ENCODE data around the gene TMEM273. TPM values are rescaled to one million over a fixed set of nuclear protein-coding genes. Genes with fewer than 3 reads are reported as not detected.

Gene TMEM273
- total RNA-seq, 1 donor from 2014 or later, result 11.1 TPM

DNA sequence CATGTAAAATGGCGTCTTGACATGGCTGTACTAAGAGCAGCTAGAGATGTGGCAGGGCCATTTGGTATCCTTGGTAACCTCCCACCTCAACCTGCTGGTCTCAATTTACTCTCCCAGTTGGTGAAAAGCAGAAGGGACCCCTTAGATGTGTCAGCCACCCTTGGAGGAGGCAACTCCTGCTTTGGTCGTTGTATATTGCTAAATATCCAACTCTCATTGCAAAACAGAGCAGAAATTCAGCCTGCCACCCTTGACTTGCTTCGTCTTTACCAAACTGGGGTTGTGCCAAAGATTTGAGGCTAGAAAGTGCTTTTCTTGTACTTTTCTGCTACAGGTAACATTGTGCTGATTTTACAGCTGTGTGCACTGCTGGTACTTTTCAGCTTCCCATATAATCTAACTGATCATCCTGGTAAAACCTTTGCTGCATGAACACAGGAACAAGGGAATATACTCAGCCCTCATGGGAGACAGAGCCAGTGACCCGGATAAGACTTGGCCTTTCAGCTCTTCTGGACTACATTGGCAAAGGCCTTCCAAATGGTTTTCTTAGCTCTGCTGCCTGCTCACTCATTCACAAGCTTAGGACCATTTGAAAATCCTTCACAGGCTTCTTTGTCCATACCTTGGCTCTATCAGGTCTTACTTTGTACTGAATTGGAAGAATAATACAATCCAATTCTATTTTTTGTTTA lies 70.7 kb downstream of the TMEM273 start:
- intact Hi-C loops (cut with micrococcal nuclease), result no loop called here

DNA sequence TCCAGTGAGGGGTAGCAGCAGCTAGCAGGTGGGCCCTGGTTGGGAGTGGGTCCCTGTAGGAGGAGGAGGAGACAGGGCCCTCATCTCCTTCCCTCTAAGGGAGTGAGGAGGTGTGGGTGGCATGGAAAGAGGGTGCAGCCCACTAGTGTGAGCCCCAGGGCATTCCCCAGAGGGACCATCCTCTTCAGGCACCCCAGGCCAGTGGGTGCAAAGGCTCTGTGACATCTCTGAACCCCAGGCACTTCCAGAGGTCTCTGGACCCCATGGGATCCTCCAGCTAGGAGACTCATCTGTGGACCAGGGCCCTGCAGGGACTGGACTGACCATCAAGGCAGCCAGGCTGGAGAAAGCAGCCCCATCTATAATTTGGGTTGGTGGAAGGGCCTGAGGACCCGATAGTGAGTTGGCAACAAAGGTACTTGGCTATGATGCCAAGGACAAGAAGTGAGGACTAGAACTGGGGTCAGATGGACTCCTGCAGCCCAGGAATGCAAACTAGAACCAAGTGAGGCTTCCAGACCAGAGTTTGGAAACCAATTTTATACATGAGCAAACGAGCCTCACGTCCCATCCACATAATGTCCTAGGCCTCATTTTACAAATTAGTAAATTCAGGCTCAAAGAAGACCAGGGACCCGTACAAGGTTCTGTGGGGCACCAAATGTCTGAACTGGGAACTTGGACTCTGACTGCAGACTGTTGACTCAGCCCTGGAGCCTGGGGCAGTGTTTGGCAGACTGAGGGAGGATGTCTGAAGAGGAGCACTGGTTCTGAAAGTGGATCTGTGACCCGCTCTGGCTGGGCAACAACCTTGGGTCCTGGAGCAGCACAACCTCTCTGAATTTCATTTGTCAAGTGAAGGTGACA lies 71.4 kb downstream of the TMEM273 start:
- intact Hi-C loops (cut with micrococcal nuclease), result no loop called here

DNA sequence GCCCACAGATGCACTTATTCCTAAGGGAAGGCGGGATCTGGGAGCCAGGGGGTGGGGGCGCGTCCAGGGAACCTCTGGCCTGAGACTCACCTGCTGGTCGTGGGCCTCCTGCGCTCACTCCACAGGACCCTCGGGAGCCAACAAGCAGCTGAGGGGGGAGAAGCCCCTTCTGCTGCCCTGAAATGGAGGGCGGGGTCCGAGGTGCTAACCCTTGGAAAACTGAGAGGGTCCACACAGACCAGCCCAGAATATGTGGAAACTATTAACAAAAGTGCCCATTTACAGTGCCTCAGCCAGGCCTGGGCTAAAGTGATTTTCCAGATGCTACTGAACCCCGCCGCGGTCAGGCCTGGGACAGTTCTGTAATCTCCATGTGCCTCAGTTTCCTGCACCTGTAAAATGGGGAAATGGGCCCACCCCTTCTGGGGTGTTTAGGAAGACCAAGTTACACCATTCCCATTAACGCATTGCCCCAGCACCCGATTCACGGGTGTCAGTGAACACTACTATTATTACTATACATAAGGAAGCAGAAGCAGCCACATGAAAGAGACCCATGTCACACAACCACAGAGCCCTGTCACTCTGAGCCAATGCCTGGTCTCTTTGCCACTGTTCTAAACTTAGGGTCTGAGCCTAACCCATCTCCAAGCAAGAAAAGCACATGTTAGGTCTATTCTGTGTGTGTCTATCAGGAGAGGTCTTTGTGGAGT lies 72.2 kb downstream of the TMEM273 start:
- intact Hi-C loops (cut with micrococcal nuclease), result no loop called here

DNA sequence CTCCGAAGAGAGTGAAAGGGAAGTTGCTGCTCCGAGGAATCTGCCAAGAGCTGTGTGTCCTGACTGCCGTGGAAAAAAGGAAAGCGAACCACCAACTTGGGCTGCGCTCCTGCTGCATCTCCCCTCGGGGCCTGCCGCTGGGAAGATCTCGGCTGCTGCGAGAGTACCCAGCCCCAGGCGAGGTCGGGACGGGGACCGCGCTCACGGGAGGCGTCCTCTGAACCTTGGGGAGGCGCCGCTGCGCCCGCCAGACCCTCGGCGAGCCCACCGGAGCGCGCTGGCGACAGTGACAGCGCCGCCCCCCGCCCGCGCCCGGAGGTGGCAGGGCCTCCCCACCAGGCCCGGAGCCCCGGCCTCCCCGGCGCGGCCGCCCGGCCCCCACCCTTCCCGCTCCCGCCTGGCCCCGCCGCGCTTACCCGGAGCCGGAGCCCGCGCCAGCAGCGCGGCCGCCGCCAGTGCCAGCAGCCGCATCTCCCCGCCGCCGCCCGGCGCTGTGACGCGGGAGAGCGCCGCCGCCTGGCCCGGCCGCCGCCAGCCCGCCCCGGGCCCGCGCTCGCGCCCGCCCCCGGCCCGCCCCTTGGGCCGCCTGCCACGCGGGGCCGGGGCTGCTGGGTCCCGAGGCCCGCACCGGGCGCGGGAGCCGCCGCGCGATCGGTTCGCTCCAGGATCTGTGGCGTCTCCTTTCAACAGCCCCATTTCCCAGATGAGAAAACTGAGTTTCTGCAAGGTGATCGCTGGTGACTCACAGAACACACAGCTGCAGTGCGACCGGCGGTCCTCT lies 73.0 kb downstream of the TMEM273 start, which contains the start of gene VSTM4:
Gene VSTM4 (minus strand): TSS at position 508 of the 781 bp plus-strand sequence. CDS start 37 bp downstream, at position 471.
- intact Hi-C loops (cut with micrococcal nuclease), result no loop called here

DNA sequence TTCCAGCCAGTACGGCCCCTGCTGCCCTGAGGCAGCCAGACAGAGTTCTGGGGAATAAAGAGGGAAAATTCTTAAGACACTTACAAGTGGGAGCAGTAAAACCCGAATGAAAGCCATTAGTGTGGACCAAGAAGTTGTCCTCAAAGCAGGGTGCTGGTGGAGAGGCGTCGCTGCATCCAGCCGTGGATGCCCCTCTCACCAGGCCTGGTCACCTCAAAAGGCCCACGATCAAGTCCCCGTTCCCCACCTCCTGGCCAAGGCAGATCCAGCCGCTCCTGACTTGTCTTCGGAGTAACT lies 73.5 kb downstream of the TMEM273 start:
- intact Hi-C loops (cut with micrococcal nuclease), result no loop called here

DNA sequence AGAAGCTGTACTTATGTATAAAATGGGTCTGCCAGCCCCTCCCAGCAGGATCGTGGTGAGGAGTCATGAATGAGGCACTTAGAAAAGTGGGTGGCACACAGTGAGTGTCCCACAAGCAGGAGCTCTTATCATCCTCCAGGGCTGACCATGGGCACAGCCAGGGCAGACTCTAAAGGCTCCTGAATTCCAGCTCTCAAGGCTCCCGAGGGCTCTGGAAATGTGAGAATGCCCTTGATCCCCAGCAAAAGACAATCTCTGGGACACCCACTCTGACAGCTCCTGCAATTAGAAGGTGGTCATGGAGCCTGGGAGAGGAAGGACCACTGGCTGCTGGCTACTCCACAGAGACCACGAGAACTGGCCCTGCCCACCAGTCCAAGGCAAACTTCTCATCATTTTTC lies 74.5 kb downstream of the TMEM273 start:
- intact Hi-C loops (cut with micrococcal nuclease), result no loop called here

DNA sequence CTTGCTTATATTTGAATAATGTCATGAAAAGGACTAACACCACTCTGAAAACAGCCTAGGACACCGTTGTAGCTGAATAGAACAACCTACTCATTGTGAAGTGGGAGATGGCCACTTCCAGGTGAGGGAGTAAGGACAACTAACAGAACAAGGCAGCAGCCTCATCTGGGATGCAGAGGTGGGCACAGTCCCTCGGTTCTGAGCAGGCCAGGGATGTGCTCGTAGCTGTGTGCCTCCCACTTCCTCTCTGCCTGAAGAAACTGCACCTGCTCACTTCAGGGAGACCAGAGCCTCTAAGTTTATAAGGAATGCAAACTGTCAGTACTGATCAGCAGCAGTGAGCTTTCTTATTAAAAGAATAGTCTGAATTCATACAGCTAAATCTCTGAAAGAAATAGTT lies 75.3 kb downstream of the TMEM273 start:
- intact Hi-C loops (cut with micrococcal nuclease), result no loop called here

DNA sequence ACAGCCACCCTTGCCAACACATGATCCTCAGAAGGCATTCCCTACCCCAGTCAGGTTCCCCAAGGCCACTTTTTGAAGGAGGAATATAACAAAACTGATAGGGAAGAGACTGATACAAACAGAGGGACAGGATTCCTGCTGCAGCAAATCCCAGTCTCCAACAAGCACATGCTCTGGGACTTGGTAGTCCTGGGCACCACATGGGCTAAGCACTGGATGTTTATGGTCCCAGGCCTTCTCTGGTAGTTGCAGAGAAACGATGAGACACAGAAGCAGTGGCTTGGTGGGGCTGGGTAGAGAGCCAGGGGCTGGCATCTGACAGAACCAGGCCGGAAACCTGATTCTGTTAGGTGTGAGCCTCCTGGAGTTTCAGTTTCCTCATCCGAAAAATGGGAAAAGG lies 76.1 kb downstream of the TMEM273 start:
- intact Hi-C loops (cut with micrococcal nuclease), result no loop called here

DNA sequence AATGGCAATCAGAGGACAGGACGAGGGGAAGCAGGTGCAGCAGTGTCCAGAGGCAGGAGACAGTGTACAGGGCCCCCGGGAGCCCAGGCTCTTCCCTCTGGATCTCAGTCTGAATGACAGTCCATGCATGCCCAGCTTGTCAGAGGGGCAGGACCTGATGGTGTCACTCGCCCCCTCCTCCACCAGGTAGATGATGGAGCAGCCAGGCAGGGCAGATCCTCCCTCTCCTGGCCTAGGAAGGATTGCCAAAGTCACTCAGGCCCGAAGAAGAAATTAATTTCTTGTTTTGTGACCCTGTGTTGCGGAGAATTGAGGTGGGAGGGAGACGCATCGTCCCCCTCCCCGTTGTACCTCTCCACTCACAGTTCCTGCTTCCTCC lies 76.9 kb downstream of the TMEM273 start:
- intact Hi-C loops (cut with micrococcal nuclease), result no loop called here

DNA sequence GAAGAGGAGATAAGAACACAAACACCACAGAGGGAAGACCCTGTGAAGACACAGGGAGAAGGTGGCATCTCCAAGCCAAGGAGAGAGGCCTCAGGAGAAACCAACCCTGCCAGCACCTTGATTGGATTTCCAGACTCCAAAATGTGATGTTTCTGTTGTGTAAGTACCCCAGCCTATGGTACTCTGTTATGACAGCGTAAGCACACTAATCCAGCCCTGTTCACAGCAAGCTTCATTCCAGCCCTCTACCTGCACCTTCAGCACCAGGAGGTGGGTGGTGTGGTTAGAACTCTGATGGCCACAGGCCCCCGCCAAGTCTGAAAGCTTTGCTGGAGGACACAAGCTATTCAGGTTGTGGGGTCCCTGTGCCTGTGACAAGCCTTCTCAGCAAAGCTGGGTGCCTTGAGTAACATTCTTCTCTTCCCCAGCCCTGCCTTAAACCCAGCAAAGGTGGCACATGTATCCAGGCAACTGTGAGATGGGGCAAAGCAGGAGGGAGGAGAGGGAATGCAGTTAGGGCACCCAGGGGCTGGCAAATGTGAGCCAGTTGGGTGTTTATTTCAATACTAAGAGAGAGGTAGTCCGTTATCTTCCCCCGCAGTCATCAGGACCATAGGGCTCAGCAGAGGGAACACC lies 77.4 kb downstream of the TMEM273 start:
- intact Hi-C loops (cut with micrococcal nuclease), result no loop called here

DNA sequence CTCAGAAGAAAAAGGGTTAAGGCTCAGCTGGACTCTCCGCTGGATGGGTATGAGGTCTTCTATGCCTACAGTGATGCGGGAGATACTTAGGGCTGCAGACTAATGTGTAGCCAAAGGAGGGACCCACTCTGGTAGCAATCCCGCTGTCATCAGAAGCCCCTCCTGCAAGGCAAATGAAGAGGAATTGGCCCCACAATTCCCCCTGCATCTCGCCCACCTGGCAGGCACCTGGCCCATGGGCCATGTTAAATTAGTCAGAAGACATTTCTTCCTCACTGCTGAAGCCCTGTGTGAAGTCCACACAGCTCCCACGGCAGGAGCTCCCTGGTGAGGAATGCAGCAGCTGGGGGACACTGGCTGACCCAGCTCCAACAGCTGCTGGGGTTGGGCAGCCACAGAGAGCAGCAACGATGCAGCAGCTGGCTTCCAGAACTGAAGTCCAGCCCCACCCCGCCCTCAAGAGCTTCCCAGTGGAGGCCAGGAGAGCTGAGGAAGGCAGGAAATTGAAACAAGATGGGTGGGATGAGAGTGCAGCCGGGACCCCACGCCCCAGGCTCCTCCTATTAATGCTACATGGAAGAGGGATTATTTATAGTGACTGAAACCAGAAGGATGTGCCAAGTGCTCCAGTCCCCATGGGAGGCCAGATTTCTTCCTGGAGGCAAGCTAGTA lies 78.4 kb downstream of the TMEM273 start:
- intact Hi-C loops (cut with micrococcal nuclease), result no loop called here

DNA sequence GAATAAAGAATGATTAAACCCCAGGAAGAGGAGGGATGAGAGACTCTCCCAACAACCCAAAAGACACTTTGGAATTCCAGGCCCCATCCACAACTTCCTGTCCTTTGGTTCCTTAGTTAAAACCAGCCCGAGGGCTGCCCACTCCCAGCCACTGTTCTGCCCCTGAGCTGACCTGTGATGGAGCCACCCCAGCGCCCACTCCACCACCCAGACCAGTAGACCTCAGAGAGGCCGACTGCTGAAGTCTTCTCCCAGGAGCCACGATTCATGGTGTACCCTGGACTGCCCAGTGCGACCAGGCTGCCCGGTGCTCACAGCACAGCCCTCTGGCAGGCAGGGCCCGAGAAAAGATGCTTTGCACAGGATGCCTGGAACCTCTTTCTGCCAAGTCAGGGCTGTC lies 79.5 kb downstream of the TMEM273 start:
- intact Hi-C loops (cut with micrococcal nuclease), result no loop called here

DNA sequence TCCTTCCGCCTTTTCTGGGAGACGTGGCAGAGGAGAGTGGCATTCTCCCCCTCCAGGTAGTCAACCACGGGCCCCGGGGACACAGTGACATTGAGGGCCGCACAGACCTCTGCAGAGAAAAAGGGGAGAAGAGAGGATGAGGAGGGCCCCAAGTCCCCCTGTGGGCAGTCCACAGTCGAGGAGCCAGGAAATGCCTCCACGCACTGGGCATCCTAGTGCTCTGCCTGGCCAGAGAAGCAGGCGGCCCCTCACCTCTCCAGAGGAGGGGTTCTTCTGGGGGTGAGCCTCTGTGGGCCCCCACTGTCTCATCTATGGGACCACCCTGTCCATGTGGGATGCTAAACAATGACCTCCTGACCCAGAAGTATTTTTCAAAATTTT lies 80.3 kb downstream of the TMEM273 start:
- intact Hi-C loops (cut with micrococcal nuclease), result no loop called here

DNA sequence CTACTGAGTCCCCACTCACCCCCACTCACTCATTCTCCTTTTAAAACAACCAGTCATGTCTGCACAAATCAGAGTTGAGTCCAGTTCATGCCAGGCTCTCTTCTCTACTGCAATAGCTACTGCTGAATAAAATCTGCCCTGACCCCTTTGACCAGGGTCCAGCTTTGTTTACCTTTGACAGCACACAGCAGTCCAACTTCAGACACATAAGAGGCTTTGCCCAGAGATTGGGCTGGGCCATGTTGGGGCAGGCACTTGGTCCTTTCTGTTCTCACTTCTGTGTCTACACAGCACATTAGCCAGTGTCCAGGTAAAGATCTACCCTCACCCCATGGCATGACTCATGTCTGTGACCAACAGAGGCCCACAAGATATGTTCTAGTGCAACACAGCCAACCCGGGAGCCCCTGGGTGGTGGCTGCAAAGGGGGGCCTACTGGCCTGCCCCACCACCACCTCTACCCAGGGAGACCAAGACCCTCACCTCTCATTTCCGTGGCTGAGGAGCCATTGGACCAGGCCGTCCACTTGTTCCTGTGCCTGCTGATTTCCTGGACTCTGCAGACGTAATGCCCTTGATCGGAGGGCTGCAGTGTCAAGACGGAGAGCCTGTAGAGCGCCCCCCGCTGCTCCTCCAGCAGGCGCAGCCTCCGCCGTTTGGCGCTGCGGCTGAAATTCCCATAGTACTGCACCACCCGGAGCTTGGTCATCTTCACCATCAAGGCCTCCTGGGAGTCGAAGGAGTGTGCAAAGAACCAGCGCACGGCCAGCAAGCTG lies 80.9 kb downstream of the TMEM273 start:
- intact Hi-C loops (cut with micrococcal nuclease), result no loop called here

DNA sequence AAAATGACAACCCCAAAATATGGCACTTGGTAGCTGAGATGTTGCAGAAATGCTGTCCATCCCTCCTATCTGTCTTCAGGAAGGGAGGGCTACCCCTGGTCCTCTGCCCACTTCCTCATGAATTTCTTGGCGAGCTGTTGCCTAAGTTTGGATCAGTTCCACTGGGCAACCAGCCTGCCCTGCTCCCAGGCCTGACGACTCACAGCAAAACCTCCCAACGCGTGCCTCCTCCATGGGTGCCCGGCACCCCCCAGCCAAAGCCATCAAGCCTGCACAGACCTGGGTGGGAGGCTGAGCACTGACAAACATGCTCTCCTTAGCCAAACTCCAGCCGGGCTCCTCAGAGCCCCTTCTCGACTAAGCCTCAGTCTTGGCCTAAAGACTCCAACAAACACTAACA lies 81.7 kb downstream of the TMEM273 start:
- intact Hi-C loops (cut with micrococcal nuclease), result no loop called here

DNA sequence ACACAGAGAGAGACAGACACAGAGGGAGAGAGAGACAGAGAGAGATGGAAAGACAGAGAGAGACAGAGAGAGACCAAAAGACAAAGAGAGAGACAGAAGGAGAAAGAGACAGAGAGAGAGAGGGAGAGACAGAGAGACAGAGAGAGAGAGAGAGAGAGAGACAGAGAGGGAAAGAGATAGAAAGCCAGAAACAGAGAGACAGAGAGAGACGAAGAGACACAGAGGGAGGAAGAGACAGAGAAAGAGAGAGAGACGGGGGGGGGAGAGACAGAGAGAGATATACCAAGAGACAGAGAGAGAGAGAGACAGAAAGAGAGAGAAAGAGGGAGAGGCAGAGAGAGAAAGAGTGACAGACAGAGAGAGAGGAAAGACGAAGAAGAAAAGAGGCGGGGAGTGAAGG lies 83.1 kb downstream of the TMEM273 start:
- intact Hi-C loops (cut with micrococcal nuclease), result no loop called here

Measured in T-helper 1 cell treated with Interleukin-12 subunit alpha and Interleukin-12 subunit beta and Interleukin-4 antibody, amounts not matched to agents 30 ng/mL and 1 ng/mL, for 36 hours (primary cell).